ENCODE measurements around the gene ABCA1.

The ABCA1 gene

GRCh38 chr9:104915049-104915448, 12.9 kb downstream of the ABCA1 start:
- no peak for DNase-seq (ENCODE audit: low read depth)
- TF ChIP-seq, protein P1, sequence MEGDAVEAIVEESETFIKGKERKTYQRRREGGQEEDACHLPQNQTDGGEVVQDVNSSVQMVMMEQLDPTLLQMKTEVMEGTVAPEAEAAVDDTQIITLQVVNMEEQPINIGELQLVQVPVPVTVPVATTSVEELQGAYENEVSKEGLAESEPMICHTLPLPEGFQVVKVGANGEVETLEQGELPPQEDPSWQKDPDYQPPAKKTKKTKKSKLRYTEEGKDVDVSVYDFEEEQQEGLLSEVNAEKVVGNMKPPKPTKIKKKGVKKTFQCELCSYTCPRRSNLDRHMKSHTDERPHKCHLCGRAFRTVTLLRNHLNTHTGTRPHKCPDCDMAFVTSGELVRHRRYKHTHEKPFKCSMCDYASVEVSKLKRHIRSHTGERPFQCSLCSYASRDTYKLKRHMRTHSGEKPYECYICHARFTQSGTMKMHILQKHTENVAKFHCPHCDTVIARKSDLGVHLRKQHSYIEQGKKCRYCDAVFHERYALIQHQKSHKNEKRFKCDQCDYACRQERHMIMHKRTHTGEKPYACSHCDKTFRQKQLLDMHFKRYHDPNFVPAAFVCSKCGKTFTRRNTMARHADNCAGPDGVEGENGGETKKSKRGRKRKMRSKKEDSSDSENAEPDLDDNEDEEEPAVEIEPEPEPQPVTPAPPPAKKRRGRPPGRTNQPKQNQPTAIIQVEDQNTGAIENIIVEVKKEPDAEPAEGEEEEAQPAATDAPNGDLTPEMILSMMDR (conservative IDR thresholded peaks at IDR 0.05; ENCODE audit: low read depth, low read length) = no peak
- H3K4me3 ChIP-seq (ENCODE audit: low read depth, low read length) = no peak overlapping the region

GRCh38 chr9:104914466-104914865, 13.5 kb downstream of the ABCA1 start:
- TF ChIP-seq, protein P1 (conservative IDR thresholded peaks at IDR 0.05; ENCODE audit: low read depth, low read length) = no peak
- H3K4me3 ChIP-seq (ENCODE audit: low read depth, low read length) = no peak overlapping the region

GRCh38 chr9:104912606-104913005, 15.3 kb downstream of the ABCA1 start:
- H3K4me3 ChIP-seq (ENCODE audit: low read depth, low read length) = no peak overlapping the region
- no peak for DNase-seq (ENCODE audit: low read depth)
- TF ChIP-seq, protein P1 (conservative IDR thresholded peaks at IDR 0.05; ENCODE audit: low read depth, low read length) = no peak

More at GRCh38 chr9:104914466-104914865, 13.5 kb downstream of the ABCA1 start:
- DNase-seq (ENCODE audit: low read depth) = no peak

DNA sequence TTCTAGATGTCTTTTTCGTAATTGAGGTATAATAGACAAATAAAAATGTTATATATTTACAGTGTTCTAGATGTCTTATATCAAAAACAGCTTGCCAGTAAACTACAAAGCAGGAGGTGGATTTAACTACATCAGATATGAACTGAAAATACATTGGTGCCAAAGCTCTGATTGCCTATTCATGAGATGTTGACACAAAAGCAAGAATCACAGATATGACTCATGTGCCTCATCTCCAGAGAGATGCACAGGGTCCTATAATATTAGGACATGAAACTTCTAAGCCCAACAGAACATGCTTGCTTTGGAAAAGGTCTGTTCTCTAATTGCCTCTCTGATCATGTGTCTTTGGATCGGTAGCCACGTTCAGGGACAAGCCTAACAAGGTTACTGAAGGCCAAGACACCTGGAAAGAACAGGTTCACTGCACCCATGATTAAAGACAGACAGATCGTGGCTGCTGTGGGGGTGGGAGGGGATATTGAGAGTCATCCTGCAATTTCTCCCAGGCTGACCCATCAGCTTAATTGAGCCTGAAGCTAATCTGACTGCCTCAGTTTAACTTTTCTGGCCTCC, 16.8 kb downstream of the ABCA1 start:
- TF ChIP-seq, protein P1 (conservative IDR thresholded peaks at IDR 0.05; ENCODE audit: low read depth, low read length) = no peak

GRCh38 chr9:104907278-104907951, 20.5 kb downstream of the ABCA1 start:
- peak; percentile 70 for DNase-seq (ENCODE audit: low read depth)
- no peak overlapping the region for H3K4me3 ChIP-seq (ENCODE audit: low read depth, low read length)
- TF ChIP-seq, protein P1 (conservative IDR thresholded peaks at IDR 0.05; ENCODE audit: low read depth, low read length) = no peak

More for the DNA sequence above, 16.8 kb downstream of the ABCA1 start:
- no peak overlapping the region for H3K4me3 ChIP-seq (ENCODE audit: low read depth, low read length)
- peak; percentile 47 for DNase-seq (ENCODE audit: low read depth)

DNA sequence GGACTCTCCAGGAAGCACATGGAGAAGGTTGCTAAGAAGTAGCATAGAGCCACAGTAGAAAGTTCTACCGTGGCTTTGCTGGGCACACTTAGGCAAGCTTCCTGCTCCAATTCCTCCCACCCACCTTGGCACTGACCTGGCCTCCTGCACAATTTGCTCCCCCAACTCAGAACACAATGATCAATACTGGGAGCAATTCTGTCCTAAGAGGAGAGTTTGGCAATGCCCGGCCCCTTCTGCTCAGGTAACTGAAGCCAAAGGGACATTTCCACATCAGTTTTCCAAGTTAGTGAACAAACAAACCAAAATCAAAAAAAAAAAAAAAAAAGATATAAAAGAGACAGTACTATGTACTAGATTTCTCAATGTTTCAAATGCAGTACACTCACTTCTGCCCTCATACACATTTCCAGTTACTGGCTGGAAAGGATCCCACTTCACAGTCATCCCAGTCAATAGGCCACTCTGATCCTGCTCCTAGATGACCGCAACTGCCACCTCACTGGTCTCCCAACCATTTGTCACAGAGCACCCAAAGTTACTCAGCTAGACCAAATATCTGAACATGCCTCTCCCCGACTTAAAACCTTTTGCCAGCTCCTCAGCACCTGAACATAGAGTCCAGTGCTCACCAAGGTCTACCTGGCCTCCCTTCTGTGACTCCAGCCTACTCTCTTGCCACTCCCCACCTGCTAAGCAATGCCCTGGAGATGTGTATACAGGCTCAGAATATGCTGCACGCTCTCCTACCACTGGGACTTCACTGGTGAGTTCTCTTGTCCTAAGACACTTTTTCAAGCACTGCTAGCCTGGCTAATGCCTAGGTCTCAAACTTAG, 21.3 kb downstream of the ABCA1 start:
- no peak overlapping the region for H3K4me3 ChIP-seq (ENCODE audit: low read depth, low read length)
- peak; percentile 70 for DNase-seq (ENCODE audit: low read depth)
- TF ChIP-seq, protein P1 (conservative IDR thresholded peaks at IDR 0.05; ENCODE audit: low read depth, low read length) = no peak
